Right lobe of liver (tissue), 4 donors: ENCODE results near the gene TMEM131L.

ENCODE experiments used
- POLR2A ChIP-seq: fragments of 450-650 bp; IDR thresholded peaks from one replicate; pipeline ENCODE4 v1.6.1; 2017; ENCODE audit warnings: antibody characterized with exemption, mild to moderate bottlenecking
- TF ChIP-seq, protein P1 (sequence below), 4 donors: fragments of 200-600 bp in 3 of 4; fragments of 450-650 bp in 1 of 4; IDR thresholded peaks; one replicate each; pipeline versions ENCODE4 v1.5.1 to v1.8.0; 2016 to 2022; ENCODE audit warnings: antibody characterized with exemption in 4 of 4, mild to moderate bottlenecking in 2 of 4
- donor health status: DM: no; HTN: no; CAD: no.
- donor health status: DM: no; HTN: no; CAD: no.
- donor health status: DM: no; HTN: yes; CAD: no.

DNA sequence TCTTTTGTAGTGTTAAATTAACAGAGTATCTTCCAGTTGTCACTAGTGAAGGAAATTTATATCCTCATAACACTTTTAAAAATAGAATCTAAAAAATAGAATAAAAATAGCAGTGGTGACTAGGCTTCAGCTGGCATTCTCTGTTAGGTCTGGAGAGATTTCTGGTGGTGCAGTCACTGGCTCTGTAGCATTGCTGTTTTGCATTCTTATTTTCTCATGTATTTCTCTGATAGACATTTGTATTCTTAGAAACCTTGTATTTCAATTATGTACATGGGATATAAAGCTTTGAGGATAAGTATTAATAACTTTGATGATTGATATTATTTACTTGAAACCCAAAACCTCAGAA, 87.6 kb downstream of the TMEM131L start:
- TF ChIP-seq, protein P1, sequence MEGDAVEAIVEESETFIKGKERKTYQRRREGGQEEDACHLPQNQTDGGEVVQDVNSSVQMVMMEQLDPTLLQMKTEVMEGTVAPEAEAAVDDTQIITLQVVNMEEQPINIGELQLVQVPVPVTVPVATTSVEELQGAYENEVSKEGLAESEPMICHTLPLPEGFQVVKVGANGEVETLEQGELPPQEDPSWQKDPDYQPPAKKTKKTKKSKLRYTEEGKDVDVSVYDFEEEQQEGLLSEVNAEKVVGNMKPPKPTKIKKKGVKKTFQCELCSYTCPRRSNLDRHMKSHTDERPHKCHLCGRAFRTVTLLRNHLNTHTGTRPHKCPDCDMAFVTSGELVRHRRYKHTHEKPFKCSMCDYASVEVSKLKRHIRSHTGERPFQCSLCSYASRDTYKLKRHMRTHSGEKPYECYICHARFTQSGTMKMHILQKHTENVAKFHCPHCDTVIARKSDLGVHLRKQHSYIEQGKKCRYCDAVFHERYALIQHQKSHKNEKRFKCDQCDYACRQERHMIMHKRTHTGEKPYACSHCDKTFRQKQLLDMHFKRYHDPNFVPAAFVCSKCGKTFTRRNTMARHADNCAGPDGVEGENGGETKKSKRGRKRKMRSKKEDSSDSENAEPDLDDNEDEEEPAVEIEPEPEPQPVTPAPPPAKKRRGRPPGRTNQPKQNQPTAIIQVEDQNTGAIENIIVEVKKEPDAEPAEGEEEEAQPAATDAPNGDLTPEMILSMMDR (IDR thresholded peaks at IDR 0.05): no peak
- no peak for TF ChIP-seq POLR2A
